Liver (tissue), 3 donors: ENCODE measurements around the gene DNAL4.

Experiments used
- ATF3 ChIP-seq: IDR thresholded peaks from 2 replicates; pipeline ENCODE4 v1.6.1; 2016; ENCODE audit warnings: antibody characterized with exemption
- CTCF ChIP-seq: fragments of 150-350 bp; IDR thresholded peaks from 2 replicates; pipeline ENCODE4 v1.5.1; 2017; ENCODE audit warnings: improper control_type of control experiment, low read depth, low read length; ENCODE audit not compliant: missing input control
- MAX ChIP-seq: IDR thresholded peaks from 2 replicates; pipeline ENCODE4 v1.6.1; 2016; ENCODE audit warnings: antibody characterized with exemption
- RAD21 ChIP-seq, 2 donors: IDR thresholded peaks; 2 replicates each; pipeline ENCODE4 v1.6.1; 2016; ENCODE audit warnings: antibody characterized with exemption in 2 of 2, mild to moderate bottlenecking in 2 of 2
- REST ChIP-seq: IDR thresholded peaks from 2 replicates; pipeline ENCODE4 v1.6.1; 2016; ENCODE audit warnings: antibody characterized with exemption, mild to moderate bottlenecking
- donor health status: healthy.
- donor health status: healthy.

GRCh38 chr22:38788021-38788816 is 5.7 kb downstream of the DNAL4 start:
- TF ChIP-seq CTCF (no peak), ATF3 (no peak), RAD21 (IDR thresholded peaks at IDR 0.05) (no peak), REST (no peak), MAX (no peak)
